HT1080 (cell line): ENCODE measurements around the gene CYSRT1. TPM values are rescaled to one million over a fixed set of nuclear protein-coding genes. Genes with fewer than 3 reads are reported as not detected.
A peak's percentile ranks its signal among the peaks of the same experiment; 100 is the strongest.

Source experiments
- DNase-seq: peaks from one replicate; pipeline ENCODE4 v3.0.0-alpha.2; 2015; ENCODE audit warnings: low read depth
- total RNA-seq: library from RNA; depleted of rRNA; stranded (reverse); fragments of >200 nt; shearing (Covaris generic); gene quantifications from 2 replicates; pipeline ENCODE4 v1.2.3, GENCODE V29; 2014

Gene CYSRT1
- total RNA-seq, 1 experiment from 2014 or later: 1.1 TPM

GRCh38 chr9:137223078-137223970 lies 1.6 kb upstream of the CYSRT1 start:
- DNase-seq: peak; percentile 96

GRCh38 chr9:137225699-137226331 lies 841 bp downstream of the CYSRT1 start:
- no peak for DNase-seq

- DNase-seq: peak; percentile 81
Measured at GRCh38 chr9:137226338-137227053, 1.5 kb downstream of the CYSRT1 start.

- DNase-seq: peak; percentile 75
Measured at GRCh38 chr9:137227054-137227852, 2.3 kb downstream of the CYSRT1 start, which contains the start of gene RNF224. Gene RNF224, plus strand, starts transcription at chr9:137227502. Its CDS starts 834 bp downstream, at chr9:137228336.

- no peak for DNase-seq
Measured at GRCh38 chr9:137227853-137228505, 3.0 kb downstream of the CYSRT1 start.

GRCh38 chr9:137228506-137228967 lies 3.6 kb downstream of the CYSRT1 start:
- DNase-seq: no peak

DNA sequence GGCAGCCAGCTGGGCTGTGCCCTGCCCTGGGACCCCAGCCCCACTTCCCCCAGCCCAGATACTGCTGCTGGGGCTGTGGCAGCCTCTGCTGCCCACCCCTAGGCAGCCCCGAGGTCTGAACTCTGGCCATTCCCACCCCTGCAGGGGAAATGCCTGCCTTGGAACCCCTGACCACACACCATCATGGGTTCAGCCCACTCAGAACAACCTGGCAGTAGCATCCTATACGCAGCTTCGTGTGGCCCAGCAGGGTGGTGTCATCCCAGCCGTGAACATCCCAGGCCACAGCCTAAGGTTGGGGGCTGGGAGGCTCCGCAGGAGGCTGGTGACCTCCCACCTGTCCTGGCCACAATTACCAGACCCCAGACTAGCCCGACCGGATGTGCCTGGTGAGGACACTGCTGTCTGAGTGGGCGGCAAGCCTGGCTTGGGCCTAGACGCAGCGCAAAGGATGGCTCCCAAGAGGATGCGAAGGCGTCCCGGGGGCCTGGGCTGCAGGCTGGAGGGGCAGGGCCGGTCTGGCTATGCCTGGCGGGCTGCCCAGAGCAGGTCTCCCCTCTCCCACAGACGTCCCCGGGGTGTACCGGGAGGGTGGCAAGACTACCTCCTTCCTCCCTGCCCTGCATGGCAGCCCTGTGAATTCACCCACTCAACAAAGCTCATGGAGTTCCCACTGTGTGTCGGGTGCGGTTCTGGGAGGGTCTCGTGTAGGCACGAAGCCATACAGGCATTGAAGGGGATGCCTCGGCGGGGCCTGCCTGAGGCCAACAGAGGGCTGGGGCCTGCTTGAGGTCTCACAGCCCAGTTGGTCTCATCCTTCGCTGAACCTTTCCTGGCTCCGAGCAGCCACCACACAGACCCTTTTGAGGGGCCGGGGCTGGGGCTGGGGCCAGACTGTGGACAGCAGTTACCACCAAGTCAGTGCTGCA lies 4.3 kb downstream of the CYSRT1 start:
- DNase-seq: no peak

DNA sequence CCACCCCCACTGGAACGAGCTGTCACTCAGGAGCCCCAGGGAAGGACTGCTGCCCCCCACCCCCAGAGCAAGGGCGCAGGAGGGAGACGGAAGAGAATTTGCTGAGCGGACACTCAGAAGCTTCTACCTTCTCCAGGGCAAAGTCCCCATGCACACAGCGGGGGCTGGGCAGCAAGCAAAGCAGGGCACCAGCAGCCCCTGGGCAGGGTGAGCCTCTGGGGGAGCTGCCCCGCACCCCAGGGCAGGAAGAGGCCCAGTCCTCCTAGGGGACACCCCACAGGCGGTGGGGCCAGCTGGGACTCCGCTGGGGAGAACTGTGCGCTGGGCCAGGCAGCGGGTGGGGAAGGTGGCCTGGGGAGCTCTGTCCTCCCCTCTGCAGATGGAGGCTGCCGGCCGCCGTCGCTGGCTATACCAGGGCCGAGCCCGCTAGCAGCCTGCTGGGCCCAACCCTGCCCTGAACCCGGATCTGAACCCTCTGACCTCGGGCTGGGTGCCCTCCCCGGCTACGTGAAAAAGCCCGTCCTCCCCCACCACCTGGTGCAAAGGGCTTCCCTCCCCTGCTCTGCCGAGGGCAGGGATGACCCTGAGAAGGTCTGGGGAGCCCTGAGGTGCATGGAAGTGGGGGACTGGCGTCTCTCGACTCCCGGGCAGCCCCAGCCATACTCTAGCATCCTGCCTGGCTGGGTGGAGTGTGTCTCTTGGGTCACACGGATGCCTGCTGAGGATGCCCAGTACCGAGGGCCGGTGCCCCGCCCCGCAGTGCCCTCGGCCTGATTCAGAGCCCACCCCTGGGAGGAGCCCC lies 5.1 kb downstream of the CYSRT1 start:
- no peak for DNase-seq

- no peak for DNase-seq
Measured at GRCh38 chr9:137230705-137231371, 5.9 kb downstream of the CYSRT1 start, which contains the start of gene SLC34A3. Gene SLC34A3, plus strand, starts transcription at chr9:137230901. Its CDS starts 802 bp downstream, at chr9:137231703.

DNA sequence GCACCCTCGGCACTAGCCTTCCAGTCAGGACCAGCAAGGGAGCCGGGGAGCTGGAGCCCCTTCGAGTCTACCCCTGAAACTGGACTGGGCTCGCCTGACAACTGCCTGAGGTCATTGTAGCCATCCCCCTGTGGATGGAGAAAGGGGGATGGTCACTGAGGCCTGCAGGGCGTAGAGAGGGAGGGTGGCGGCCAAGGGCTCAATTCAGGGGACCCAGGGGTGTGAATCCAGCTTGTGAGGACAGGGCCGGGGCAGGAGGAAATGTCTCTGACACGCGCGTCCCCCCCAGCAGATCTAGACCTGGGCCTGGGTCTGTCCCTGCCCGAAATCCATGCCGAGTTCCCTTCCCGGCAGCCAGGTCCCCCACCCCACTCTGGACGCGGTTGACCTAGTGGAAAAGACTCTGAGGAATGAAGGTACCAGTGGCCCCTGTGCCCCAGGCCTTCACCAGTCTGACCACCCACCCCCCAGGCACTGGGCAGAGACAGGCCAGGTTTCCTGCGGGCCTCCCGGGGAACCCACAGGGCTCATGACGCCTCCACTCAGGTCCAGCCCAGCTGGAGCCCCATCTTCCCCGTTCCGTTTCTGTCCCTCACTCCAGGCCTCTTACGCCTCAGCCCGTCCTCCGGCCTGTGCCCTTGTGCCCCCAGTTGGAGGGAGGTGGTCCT lies 6.5 kb downstream of the CYSRT1 start:
- DNase-seq: no peak

- DNase-seq: no peak
Measured at GRCh38 chr9:137232101-137232500, 7.1 kb downstream of the CYSRT1 start.

DNA sequence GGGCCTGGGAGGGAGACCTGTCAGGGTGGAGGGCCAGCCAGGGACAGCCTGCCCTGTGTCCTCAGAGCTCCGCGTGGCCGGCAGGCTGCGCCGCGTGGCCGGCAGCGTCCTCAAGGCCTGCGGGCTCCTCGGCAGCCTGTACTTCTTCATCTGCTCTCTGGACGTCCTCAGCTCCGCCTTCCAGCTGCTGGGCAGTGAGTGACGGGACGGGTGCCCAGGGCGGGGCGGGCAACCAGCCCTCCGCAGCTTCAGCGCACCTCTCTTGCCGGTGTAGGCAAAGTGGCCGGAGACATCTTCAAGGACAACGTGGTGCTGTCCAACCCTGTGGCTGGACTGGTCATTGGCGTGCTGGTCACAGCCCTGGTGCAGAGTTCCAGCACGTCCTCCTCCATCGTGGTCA lies 7.5 kb downstream of the CYSRT1 start:
- DNase-seq: no peak

GRCh38 chr9:137233143-137233980 lies 8.4 kb downstream of the CYSRT1 start:
- DNase-seq: no peak

- DNase-seq: no peak
Measured at GRCh38 chr9:137234055-137234697, 9.2 kb downstream of the CYSRT1 start.

DNA sequence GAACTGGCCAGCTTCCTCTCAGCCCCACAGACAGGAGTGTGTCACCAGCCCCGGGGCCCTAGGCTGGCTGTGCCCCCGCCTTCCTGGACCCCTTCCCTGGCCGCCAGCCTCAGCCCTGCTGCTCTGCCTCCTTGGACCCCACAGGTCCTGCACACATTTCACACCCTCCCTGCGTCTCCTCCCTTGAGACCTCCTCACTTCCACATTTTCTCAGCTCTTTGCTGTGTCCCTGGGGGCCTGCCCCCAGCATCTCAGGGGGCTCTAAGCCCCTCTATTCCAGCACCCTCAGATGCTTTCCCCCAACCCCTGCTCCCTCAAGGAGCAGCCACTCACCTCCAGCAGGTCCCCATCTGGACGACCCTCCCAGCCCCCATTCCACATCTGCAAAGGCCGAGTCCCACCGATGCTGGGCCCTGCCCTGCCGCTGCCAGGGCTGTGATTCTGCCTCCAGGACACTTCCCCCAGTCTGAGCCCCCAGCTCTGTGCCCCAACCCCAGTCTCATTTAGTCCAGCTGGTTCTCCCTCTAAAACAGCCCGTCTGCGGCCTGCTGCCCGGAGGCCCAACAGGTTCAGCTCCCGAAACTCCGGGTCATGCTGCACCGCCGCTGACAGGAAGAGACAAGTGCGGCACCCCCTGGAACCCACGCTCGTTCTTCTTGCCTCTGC lies 9.9 kb downstream of the CYSRT1 start:
- DNase-seq: no peak
